Duodenal mucosa (tissue), 2 donors: ENCODE data around the gene CCHCR1.

Experiments used
- H3K27ac ChIP-seq: one replicate; pipeline ENCODE4 v1.7.0; 2013; ENCODE audit warnings: low read depth, low read length
- H3K27me3 ChIP-seq, 2 donors: one replicate each; pipeline ENCODE4 v1.7.0; 2013; ENCODE audit warnings: low read length in 2 of 2, control low read depth in 1 of 2; ENCODE audit not compliant: insufficient read depth in 2 of 2, control insufficient read depth in 1 of 2
- H3K36me3 ChIP-seq, 2 donors: one replicate each; pipeline ENCODE4 v1.7.0; 2013; ENCODE audit warnings: low read length in 2 of 2, control low read depth in 1 of 2; ENCODE audit not compliant: insufficient read depth in 2 of 2, control insufficient read depth in 1 of 2
- H3K4me1 ChIP-seq, 2 donors: one replicate each; pipeline ENCODE4 v1.7.0; 2013; ENCODE audit warnings: low read length in 2 of 2, control low read depth in 1 of 2; ENCODE audit not compliant: insufficient read depth in 2 of 2, control insufficient read depth in 1 of 2
- H3K4me3 ChIP-seq, 2 donors: one replicate each; pipeline ENCODE4 v1.7.0; 2013; ENCODE audit warnings: low read length in 2 of 2, low read depth in 1 of 2
- H3K9ac ChIP-seq, 2 donors: one replicate each; pipeline ENCODE4 v1.7.0; 2013; ENCODE audit warnings: low read length in 2 of 2, low read depth in 1 of 2
- H3K9me3 ChIP-seq, 2 donors: one replicate each; pipeline ENCODE4 v1.7.0; 2013; ENCODE audit warnings: low read length in 2 of 2, control low read depth in 1 of 2; ENCODE audit not compliant: control insufficient read depth in 1 of 2

Gene CCHCR1

GRCh38 chr6:31120151-31120915, 37.3 kb downstream of the CCHCR1 start, which contains the start of gene CDSN:
TSS of gene CDSN (minus strand) at chr6:31120446. CDS start at chr6:31120419, 27 bp downstream.
- Histone ChIP-seq H3K4me3 (no peak within 1 kb of the TSS), H3K36me3 (no peaks in the 10 kb centered on the region), H3K27ac (no peak within 1 kb of the TSS), H3K4me1 (peaks cover 5 to 16% of the 10 kb centered on the region in 2 donors), H3K27me3 (no peaks in the 10 kb centered on the region), H3K9me3 (no peaks in the 10 kb centered on the region), H3K9ac (no peak within 1 kb of the TSS)

- no peak overlapping the region for H3K4me3 ChIP-seq
- no peak overlapping the region for H3K27ac ChIP-seq
- H3K36me3 ChIP-seq, result no peaks in the 10 kb centered on the region
- H3K9ac ChIP-seq, result no peak overlapping the region
- H3K27me3 ChIP-seq, result no peaks in the 10 kb centered on the region
- H3K4me1 ChIP-seq, result peaks cover 18 to 27% of the 10 kb centered on the region in 2 donors
- H3K9me3 ChIP-seq, result no peaks in the 10 kb centered on the region
These were observed 39.4 kb downstream of the CCHCR1 start for GRCh38 chr6:31118178-31118577.

- H3K27ac ChIP-seq, result no peak overlapping the region
- no peaks in the 10 kb centered on the region for H3K27me3 ChIP-seq
- peaks cover 18 to 20% of the 10 kb centered on the region in 2 donors for H3K4me1 ChIP-seq
- no peaks in the 10 kb centered on the region for H3K36me3 ChIP-seq
- no peaks in the 10 kb centered on the region for H3K9me3 ChIP-seq
- H3K9ac ChIP-seq, result no peak overlapping the region
- H3K4me3 ChIP-seq, result no peak overlapping the region
These were observed 40.8 kb downstream of the CCHCR1 start for GRCh38 chr6:31116661-31117385.

GRCh38 chr6:31115941-31116560, 41.6 kb downstream of the CCHCR1 start:
- no peaks in the 10 kb centered on the region for H3K36me3 ChIP-seq
- no peaks in the 10 kb centered on the region for H3K9me3 ChIP-seq
- H3K4me1 ChIP-seq, result peaks cover 18% of the 10 kb centered on the region in 2 donors
- H3K27ac ChIP-seq, result no peak overlapping the region
- peak overlapping the region in 1 of 2 donors; percentile 67 for H3K4me3 ChIP-seq
- H3K9ac ChIP-seq, result no peak overlapping the region
- no peaks in the 10 kb centered on the region for H3K27me3 ChIP-seq

- Histone ChIP-seq H3K4me1 (peaks cover 18 to 24% of the 10 kb centered on the region in 2 donors), H3K9me3 (no peaks in the 10 kb centered on the region), H3K27ac (peak overlapping the region; percentile 48), H3K27me3 (peaks cover 0 to 6% of the 10 kb centered on the region in 2 donors), H3K9ac (peak overlapping the region; percentile 40 to 63), H3K36me3 (no peaks in the 10 kb centered on the region), H3K4me3 (peak overlapping the region; percentile 51 to 67)
These were observed 42.4 kb downstream of the CCHCR1 start for GRCh38 chr6:31114970-31115849.

GRCh38 chr6:31114541-31114878, 43.1 kb downstream of the CCHCR1 start, which contains the start of gene PSORS1C1:
TSS of gene PSORS1C1 (plus strand) at chr6:31114800. CDS start at chr6:31129633, 14,833 bp downstream.
- Histone ChIP-seq H3K4me1 (peaks cover 18 to 24% of the 10 kb centered on the region in 2 donors), H3K9ac (peak within 1 kb of the TSS; percentile 40 to 63), H3K27me3 (peaks cover 0 to 11% of the 10 kb centered on the region in 2 donors), H3K36me3 (no peaks in the 10 kb centered on the region), H3K4me3 (peak within 1 kb of the TSS; percentile 51 to 67), H3K9me3 (no peaks in the 10 kb centered on the region), H3K27ac (peak within 1 kb of the TSS; percentile 48)

GRCh38 chr6:31113861-31114540, 43.6 kb downstream of the CCHCR1 start:
- peaks cover 0 to 11% of the 10 kb centered on the region in 2 donors for H3K27me3 ChIP-seq
- no peak overlapping the region for H3K9ac ChIP-seq
- no peak overlapping the region for H3K4me3 ChIP-seq
- no peak overlapping the region for H3K27ac ChIP-seq
- no peaks in the 10 kb centered on the region for H3K36me3 ChIP-seq
- peaks cover 18 to 24% of the 10 kb centered on the region in 2 donors for H3K4me1 ChIP-seq
- H3K9me3 ChIP-seq, result no peaks in the 10 kb centered on the region

- Histone ChIP-seq H3K4me3 (no peak within 1 kb of the TSS), H3K4me1 (peaks cover 18 to 24% of the 10 kb centered on the region in 2 donors), H3K36me3 (no peaks in the 10 kb centered on the region), H3K9ac (no peak within 1 kb of the TSS), H3K27me3 (peaks cover 0 to 11% of the 10 kb centered on the region in 2 donors), H3K9me3 (no peaks in the 10 kb centered on the region), H3K27ac (no peak within 1 kb of the TSS)
These were observed 45.1 kb downstream of the CCHCR1 start, which contains the start of gene C6orf15 for GRCh38 chr6:31112478-31112877. TSS of gene C6orf15 (minus strand) at chr6:31112575. CDS start at chr6:31112555, 20 bp downstream.

- Histone ChIP-seq H3K9ac (no peak overlapping the region), H3K27me3 (peaks cover 0 to 11% of the 10 kb centered on the region in 2 donors), H3K27ac (no peak overlapping the region), H3K36me3 (no peaks in the 10 kb centered on the region), H3K9me3 (no peaks in the 10 kb centered on the region), H3K4me3 (no peak overlapping the region), H3K4me1 (peaks cover 18 to 24% of the 10 kb centered on the region in 2 donors)
These were observed 45.9 kb downstream of the CCHCR1 start for GRCh38 chr6:31111712-31112111.
